Activated naive CD4-positive, alpha-beta T cell treated with anti-CD3 and anti-CD28 coated beads, Interleukin-2, amount 50 U/mL, for 72 hours (primary cell): ENCODE data around the gene SLC19A1. TPM values are rescaled to one million over a fixed set of nuclear protein-coding genes. Genes with fewer than 3 reads are reported as not detected.
A peak's percentile ranks its signal among the peaks of the same experiment; 100 is the strongest.

ENCODE experiments used
- ATAC-seq, 2 donors: fragments of 150-1000 bp; cut with Tn5 transposase; 2 replicates each; pipeline ENCODE4 v1.10.0; 2021; ENCODE audit warnings: mild to moderate bottlenecking in 2 of 2, moderate library complexity in 2 of 2
- DNase-seq, 2 donors: peaks; one replicate each; pipeline ENCODE4 v3.0.0; 2021 to 2022; ENCODE audit warnings: low spot score in 2 of 2
- H3K27ac Mint-ChIP-seq, 2 donors: one replicate each; pipeline ENCODE4 v1.8.0; 2022; ENCODE audit warnings: mild to moderate bottlenecking in 2 of 2, mixed read lengths in 2 of 2
- H3K36me3 Mint-ChIP-seq, 2 donors: one replicate each; pipeline ENCODE4 v1.8.0; 2022; ENCODE audit warnings: mixed read lengths in 2 of 2
- H3K9me3 Mint-ChIP-seq, 2 donors: one replicate each; pipeline ENCODE4 v1.8.0; 2022; ENCODE audit warnings: mixed read lengths in 2 of 2
- total RNA-seq, 2 donors: library from RNA; stranded (reverse); gene quantifications; one replicate each; pipeline ENCODE4 v1.2.3, GENCODE V29; 2022

SLC19A1 gene
- total RNA-seq, 2 donors from 2014 or later = 24.9 to 62.5 TPM

DNA sequence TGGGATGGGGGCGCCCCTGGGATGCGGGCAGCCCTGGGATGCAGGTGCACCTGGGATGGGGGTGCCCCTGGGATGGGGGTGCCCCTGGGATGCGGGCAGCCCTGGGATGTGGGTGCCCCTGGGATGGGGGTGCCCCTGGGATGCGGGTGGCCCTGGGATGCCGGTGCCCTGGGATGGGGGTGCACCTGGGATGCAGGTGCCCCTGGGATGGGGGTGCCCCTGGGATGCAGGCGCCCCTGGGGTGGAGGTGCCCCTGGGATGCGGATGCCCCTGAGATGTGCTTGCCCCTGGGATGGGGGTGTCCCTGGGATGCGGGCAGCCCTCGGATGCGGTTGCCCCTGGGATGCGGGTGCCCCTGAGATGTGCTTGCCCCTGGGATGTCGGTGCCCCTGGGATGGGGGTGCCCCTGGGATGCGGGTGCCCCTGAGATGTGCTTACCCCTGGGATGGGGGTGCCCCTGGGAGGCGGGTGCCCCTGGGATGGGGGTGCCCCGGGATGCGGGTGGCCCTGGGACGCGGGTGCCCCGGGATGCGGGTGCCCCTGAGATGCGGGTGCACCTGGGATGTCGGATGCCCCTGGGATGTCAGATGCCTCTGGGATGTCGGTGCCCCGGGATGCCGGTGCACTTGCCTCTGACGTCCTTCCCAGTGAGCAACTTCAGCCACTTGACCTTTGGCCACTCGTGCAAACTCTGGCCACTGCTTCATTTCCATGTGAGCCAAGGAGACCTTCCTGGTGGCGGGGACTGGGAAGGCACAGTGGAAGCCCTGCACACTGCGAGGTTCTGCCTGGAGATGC is 37.3 kb upstream of the SLC19A1 start:
- DNase-seq = peak in 1 of 2 donors; percentile 38
- peaks cover 0 to 7% of the 10 kb centered on the region in 2 donors for H3K36me3 Mint-ChIP-seq
- peaks cover 0 to 1% of the 10 kb centered on the region in 2 donors for H3K9me3 Mint-ChIP-seq
- no peak overlapping the region for H3K27ac Mint-ChIP-seq
- ATAC-seq = no peak

DNA sequence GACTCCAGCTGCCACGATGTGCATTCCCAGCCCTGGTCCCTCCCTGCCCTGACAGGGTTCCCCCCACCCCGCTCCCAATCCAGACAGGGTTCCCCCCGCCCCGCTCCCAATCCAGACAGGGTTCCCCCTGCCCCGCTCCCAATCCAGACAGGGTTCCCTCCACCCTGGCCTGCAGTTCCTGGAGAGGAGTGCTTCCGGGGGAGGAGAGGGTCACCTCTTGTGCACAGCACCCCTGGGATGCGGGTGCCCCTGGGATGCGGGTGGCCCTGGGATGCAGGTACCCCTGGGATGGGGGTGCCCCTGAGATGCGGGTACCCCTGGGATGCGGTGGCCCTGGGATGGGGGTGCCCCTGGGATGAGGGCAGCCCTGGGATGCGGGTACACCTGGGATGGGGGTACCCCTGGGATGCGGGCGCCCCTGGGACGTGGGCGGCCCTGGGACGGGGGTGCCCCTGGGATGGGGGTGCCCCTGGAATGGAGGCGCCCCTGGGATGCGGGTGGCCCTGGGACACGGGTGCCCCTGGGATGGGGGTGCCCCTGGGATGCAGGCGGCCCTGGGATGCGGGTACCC is 36.7 kb upstream of the SLC19A1 start:
- ATAC-seq (no peak), DNase-seq (peak in 1 of 2 donors; percentile 21)

DNA sequence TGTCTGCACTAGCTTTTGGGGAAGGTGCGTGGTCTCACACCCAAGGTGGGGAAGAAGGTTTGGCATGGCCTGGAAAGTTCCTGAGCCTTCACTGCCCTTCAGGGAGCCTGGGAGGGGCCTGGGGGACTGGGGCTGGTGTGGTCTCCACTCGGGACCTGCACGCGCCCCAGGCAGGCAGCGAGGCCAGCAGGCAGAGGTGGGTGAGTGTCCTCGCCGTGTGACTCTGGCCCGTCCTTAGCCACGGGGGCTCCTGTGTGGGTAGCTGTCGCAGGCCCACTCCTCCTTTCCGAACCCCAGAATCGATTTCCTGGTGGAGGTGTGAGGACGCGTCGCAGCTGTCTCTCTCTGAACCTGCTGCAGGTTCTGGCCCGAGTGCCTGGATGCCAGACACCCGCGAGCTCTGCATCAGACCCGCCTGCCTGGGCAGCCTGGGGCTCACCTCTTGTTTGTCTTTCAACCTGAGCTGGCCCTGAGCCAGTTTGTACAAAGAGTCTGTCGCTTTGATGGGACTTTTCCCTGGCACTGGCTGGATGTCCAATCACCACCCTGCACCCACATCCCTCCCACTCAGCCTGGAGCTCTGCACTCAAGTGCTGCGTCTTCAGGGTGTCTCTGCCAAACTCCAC is 36.0 kb upstream of the SLC19A1 start:
- Mint-ChIP-seq H3K27ac (no peak overlapping the region), H3K36me3 (peaks cover 0 to 4% of the 10 kb centered on the region in 2 donors), H3K9me3 (no peaks in the 10 kb centered on the region)
- ATAC-seq (no peak), DNase-seq (peak in 1 of 2 donors; percentile 37)

More for the DNA sequence above, 36.7 kb upstream of the SLC19A1 start:
- H3K36me3 Mint-ChIP-seq = peaks cover 0 to 4% of the 10 kb centered on the region in 2 donors
- no peaks in the 10 kb centered on the region for H3K9me3 Mint-ChIP-seq
- H3K27ac Mint-ChIP-seq = no peak overlapping the region

DNA sequence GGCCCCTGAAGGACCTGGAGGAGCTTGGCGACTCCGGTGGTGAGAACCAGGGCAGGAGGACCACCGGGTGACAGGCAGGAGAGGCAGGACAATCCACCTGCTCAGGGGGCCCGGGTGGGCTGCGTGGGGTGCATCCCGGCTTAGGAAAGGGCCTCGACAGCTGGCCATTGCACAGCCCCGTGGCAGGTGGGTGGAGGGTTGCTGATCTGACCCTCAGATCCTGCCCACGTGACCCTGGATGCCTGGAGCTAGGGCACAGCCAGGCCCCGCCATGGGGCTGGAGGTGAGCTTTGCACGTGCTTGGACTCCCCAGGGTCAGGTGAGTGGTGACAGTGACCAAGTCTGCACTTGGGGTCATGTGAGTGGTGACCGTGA is 35.5 kb upstream of the SLC19A1 start:
- Mint-ChIP-seq H3K9me3 (no peaks in the 10 kb centered on the region), H3K27ac (no peak overlapping the region), H3K36me3 (no peaks in the 10 kb centered on the region)
- ATAC-seq (no peak), DNase-seq (no peak)

DNA sequence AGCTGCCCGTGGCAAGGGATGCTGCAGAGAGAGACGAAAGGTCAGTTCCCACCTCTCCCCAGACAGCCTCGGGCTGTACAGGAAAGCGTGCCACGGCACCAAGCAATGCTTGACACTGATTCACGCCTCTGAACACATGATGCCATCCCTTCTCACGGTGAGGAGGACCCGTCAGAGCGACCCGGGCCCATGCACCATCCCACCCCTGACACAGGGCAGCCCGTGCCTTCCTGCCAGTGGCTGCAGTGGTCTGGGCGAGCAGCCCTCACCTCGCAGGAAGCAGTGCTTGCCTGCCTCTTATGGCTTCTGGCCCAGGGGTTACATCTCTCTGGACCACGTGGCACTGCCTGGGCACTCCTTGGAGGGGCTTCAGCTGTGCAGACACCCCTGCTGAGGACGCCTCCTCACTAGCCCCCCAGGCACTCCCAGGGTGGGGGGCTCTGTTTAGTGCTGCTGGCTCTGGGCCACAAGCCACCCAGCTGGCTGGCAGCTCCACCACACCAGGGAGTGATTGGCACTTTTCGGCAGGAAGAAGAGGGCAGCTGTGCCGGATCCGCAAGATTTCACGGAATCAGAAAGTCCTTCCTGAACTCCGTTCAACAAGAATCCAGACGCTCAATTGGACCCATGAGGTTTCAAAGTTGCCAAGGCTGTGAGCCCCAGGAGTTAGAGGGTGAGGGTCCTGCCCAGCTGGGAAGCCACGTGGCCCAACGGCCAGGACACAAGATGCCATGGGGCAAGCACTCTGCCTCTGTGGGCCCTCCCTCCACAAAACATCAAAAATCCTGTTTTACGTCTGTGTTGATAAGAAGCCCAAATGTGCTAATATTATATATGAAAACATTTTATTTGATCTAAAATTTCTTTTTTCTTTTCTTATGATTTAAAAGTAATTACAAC is 34.8 kb upstream of the SLC19A1 start:
- no peaks in the 10 kb centered on the region for H3K9me3 Mint-ChIP-seq
- no peak for ATAC-seq
- DNase-seq = peak in 1 of 2 donors; percentile 30
- no peak overlapping the region for H3K27ac Mint-ChIP-seq
- H3K36me3 Mint-ChIP-seq = no peaks in the 10 kb centered on the region

DNA sequence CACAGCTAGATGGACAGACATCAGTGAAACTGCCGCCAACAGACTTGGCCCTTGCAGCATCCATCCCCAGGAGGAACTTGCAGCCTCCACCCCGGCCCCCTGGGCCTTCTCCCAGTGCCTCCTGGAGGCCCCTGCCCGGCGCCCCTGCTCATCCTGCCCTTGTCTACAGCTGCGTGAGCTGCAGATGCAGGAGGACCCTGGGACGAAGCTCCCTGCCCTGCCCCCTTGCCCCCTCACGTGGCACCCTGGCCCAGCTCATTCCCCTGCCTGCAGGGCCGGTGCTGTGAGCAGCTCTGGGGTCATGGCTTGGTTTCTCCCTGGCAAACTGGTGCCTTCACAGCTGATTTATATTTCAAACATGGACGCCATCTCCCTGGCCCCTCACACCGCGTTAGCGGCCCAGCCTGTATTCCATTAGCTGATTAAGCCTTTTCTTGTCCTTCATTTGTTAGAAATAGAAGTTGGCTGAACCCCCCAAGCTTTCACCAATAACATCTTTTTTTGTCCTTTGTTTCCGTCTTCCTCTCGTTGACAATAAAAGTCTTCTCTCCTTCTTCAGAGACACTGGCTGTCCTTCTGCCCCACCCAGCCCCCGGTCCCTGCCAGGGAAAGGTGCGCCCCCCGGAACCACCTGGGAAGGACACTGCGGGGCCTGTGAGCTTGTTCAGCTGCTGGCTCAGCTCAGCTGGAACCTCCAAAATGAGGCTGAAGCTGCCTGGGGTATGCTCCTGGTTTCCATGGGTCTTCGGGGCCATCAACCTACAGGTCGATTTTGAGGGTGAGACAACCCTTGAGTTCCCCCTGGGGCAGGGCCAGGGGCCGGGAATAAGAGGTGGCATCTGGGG is 34.0 kb upstream of the SLC19A1 start:
- Mint-ChIP-seq H3K36me3 (no peaks in the 10 kb centered on the region), H3K27ac (peak overlapping the region in 1 of 2 donors; percentile 25), H3K9me3 (no peaks in the 10 kb centered on the region)
- DNase-seq = no peak
- ATAC-seq = no peak

DNA sequence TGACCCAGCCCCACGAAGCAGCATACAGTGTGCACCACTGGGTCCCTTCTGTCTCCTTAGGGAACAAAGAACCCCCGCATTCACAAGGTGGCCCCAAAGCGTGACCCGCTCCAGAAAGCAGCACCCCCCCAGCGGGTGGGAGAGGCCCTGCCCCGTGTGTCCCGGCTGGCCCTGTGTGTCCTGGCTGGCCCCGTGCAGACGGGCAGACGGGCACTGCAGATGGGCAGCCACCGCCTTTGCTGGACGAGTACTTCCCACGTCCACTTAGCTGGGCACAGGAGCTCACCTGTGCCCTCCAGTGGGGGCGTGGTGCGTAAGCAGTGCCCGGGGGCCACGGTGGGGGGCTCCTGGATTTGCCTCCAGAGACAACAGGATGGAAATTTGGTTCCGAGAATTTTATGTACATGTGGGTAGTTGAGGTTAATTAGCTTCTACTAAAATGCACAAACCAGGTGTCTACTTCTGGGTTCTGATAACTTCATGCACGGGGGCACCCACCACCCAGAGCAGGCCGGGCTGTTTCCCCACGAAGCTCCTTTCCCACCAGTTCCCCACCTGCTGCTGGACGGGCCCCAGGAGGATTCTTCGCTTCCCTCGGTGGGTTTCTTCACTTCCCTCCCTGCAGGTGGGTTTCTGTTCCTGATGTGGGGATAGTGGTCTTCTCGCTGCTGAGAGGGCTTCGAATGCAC is 33.2 kb upstream of the SLC19A1 start:
- Mint-ChIP-seq H3K9me3 (no peaks in the 10 kb centered on the region), H3K36me3 (no peaks in the 10 kb centered on the region), H3K27ac (peak overlapping the region in 1 of 2 donors; percentile 22)
- ATAC-seq (no peak), DNase-seq (peak in 1 of 2 donors; percentile 31)

DNA sequence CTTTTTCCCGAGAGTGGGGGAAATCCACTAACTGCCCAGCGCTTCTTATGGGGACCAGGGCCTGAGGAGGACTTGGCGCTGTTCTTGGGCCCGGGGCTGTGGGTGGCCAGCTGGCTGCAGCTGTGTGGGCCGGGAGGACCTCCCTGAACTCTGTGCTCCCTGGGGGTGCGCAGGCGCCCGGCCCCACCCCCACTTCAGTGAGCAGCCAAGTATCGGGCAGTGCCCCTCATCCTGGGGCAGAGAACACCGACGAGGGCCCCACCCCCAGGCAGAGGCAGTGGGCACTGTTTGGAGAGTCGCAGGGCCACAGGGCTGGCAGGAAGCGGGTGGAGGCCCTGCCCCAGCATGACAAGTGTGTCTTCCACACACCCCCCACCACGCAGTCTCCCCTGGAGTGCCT is 32.5 kb upstream of the SLC19A1 start:
- no peak overlapping the region for H3K27ac Mint-ChIP-seq
- DNase-seq (peak in 1 of 2 donors; percentile 26), ATAC-seq (no peak)
- no peaks in the 10 kb centered on the region for H3K9me3 Mint-ChIP-seq
- H3K36me3 Mint-ChIP-seq = no peaks in the 10 kb centered on the region

DNA sequence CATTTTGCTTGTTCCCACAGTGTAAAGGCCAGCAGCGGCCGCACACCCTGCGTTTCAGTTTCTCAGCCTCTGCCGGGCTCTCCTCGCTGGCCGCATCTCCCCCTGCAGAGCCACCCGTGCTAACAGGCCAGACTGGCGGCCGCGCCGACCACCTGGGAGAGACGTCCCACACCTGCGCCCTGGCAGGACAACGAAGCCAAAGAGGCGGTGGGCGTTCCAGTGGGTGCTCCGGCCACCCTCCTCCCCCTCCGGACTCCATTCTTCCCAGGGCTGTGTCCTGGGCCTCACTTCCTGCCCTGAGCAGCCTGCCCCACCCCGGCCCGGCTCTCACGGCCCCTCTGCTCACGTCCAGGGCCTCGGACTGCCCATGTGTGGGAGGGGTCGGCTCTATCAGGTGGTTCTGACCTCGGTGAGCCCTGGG is 31.9 kb upstream of the SLC19A1 start:
- no peak for DNase-seq
- Mint-ChIP-seq H3K9me3 (no peaks in the 10 kb centered on the region), H3K36me3 (no peaks in the 10 kb centered on the region), H3K27ac (peak overlapping the region in 1 of 2 donors; percentile 31)
- ATAC-seq = no peak

DNA sequence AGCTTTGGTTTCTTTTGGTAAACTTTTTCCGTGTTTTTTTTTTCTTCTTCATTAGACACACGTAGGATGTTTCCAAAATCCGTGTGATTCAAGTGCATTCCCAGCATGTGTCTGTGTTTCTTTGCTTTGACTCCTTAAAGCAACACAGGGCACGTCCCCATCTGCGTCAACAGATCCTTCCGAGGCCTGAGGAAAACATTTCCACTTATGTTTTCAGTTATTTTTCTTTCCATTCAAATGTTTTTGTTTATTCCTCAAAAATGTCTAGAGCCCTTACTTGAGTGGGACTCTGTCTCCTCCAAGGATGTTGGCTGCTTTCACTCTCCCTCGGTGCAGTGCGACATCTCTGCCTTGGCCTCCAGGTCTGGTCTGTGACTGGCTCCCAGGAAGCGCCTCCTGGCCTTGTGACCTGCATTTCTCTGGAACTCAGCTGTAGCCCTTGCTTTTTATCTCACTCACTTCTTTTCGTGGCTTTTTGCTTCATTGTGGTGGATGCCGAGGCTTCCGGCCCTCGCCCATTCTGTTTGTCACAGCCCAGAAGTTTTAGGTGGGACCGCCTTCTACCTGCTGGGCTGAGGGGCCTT is 31.3 kb upstream of the SLC19A1 start:
- H3K27ac Mint-ChIP-seq = peak overlapping the region; percentile 31 to 69
- DNase-seq = peak in 1 of 2 donors; percentile 35
- no peaks in the 10 kb centered on the region for H3K36me3 Mint-ChIP-seq
- no peaks in the 10 kb centered on the region for H3K9me3 Mint-ChIP-seq
- ATAC-seq = no peak

DNA sequence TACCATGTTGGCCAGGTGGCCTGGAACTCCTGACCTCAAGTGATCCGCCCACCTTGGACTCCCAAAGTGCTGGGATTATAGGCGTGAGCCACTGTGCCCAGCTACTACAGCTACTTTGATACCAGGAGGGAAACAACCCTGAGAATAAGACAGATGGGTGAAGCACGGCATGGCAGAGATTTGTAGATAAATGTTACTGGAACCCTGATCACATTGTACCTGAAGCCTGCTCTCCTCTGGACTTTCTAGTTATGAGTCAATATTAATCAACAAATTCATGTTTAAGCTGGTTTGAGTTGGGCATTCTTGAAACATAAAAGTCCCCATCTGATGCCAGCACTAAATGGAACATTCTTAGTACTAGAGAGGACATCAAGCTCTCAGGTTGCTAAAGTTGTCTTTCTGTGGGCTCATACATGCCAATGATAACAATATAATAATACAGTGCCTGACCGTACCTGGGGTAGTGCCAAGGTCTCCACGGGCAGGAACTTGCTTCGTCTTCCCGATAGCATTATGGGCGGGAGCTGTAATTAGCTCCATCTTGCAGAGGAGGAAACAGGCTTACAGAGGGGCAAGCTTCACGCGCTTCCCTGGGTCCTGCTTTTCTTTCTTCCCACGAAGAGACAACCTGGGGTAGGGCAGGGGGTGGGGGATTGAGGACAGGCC is 30.7 kb upstream of the SLC19A1 start:
- DNase-seq = no peak
- Mint-ChIP-seq H3K27ac (peak overlapping the region in 1 of 2 donors; percentile 31), H3K36me3 (no peaks in the 10 kb centered on the region), H3K9me3 (no peaks in the 10 kb centered on the region)
- no peak for ATAC-seq

DNA sequence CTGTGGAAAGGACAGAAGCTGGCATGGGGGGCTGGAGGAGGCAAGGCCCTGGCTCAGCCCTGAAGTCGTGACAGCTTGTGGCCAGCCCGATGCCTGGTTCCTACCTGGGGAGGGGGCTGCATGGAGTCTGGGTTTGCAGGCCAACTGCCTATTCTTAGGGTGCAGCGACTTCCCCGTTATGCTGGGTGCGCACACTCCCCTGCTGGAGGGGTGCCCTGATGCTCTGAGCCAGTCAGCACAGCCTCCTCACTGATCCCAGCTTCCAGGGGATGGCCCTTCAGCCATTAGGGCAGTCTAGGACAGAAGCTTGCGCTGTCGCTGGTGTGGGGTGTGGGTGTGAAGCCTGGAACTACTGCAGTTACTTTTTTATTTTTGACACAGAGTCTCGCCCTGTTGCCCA is 30.0 kb upstream of the SLC19A1 start:
- no peaks in the 10 kb centered on the region for H3K9me3 Mint-ChIP-seq
- DNase-seq = peak in 1 of 2 donors; percentile 40
- no peaks in the 10 kb centered on the region for H3K36me3 Mint-ChIP-seq
- no peak overlapping the region for H3K27ac Mint-ChIP-seq
- ATAC-seq = no peak

DNA sequence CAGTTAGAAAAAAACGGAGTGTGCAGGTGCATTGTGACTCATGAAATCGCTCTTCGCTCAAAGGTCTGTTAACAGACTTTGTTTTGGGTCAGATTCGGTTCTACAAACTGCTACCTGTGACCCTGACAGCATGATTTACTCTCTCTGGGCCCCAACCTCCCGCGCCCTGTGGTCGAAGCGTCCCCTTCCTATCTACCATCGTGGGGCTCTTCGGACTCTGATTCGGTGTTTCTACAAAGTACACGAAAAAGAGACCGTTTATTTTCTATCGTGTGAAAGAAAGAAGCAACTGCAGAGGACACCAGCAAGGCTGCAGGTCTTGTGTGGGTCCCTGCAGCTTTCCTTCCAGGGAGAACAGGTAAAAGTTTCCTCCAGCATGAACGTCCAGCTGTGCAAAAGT is 29.4 kb upstream of the SLC19A1 start:
- Mint-ChIP-seq H3K36me3 (no peaks in the 10 kb centered on the region), H3K27ac (peak overlapping the region in 1 of 2 donors; percentile 57), H3K9me3 (no peaks in the 10 kb centered on the region)
- ATAC-seq = no peak
- DNase-seq = no peak

DNA sequence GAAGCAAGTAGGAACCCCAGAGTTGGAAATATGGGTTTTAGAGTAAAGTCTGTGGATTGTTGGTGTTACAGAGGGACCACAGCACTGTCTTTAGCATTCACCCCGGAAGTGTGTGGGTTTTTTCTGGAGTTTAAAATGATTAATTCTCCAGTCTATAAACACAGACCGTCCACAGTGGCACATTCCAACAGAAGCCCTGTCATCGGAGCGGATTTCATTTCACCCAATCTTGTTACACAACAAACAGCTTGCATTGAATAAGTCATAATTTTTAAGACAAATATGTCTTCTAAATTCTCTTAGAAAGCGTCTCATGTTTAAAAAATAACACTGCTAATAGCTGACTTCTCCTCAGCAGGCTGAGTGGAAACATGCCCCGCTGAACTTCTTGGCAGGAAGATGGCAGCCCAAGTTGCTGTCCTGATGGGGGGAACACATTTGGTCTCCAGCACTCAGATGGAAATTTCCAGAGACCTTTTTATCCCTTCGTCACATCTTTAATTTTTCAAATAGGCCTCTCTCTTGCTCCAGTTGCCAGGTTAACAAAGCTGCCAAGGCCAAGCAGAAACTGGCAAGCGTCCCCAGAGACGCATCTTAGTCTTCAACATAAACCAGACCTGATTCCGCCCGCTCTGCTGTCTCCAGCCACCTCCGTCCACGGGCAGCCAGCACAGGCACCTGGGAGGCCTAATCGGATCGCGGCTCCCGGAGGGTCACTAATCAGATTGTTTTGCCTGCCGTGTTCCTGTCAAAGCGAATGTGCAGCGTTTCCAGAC is 28.8 kb upstream of the SLC19A1 start:
- no peak for ATAC-seq

More for the DNA sequence above, 28.8 kb upstream of the SLC19A1 start:
- H3K36me3 Mint-ChIP-seq = no peaks in the 10 kb centered on the region
- DNase-seq = no peak
- no peak overlapping the region for H3K27ac Mint-ChIP-seq
- no peaks in the 10 kb centered on the region for H3K9me3 Mint-ChIP-seq
